PC-9 (cell line): Measurements from ENCODE around the gene TMEM82. TPM values are rescaled to one million over a fixed set of nuclear protein-coding genes. Genes with fewer than 3 reads are reported as not detected.

Experiments used
- BruUV-seq: library from RNA; stranded (reverse); fragments of 400-500 nt; replicated peaks from 2 replicates; lab custom pipeline; 2021; lab: Mats Ljungman, UMichigan
- CTCF ChIA-PET: fragments of 300-600 bp; sonication (Branson Sonifier 250); formaldehyde crosslinking; loops from one replicate; lab custom pipeline; 2022; ENCODE audit warnings: antibody characterized with exemption; lab: Charles Lee
- POLR2A ChIA-PET: fragments of 300-600 bp; sonication (Branson Sonifier 250); formaldehyde crosslinking; loops from one replicate; lab custom pipeline; 2022; ENCODE audit warnings: antibody characterized with exemption; ENCODE audit not compliant: unreplicated experiment; lab: Charles Lee
- DNase-seq, 2 experiments: peaks; one replicate each; pipeline versions ENCODE4 v3.0.0 to v3.0.0-alpha.2; 2015 to 2022; ENCODE audit warnings: mixed read lengths in 1 of 2
- H2AFZ ChIP-seq: fragments of 200-600 bp; sonication (generic); 2 replicates; pipeline ENCODE4 v1.8.1; 2017; ENCODE audit warnings: antibody characterized with exemption
- H3F3A ChIP-seq: fragments of 200-600 bp; sonication (generic); 2 replicates; pipeline ENCODE4 v1.8.1; 2017; ENCODE audit warnings: antibody characterized with exemption, mild to moderate bottlenecking, low read depth; ENCODE audit not compliant: insufficient read depth
- H3K27ac ChIP-seq: fragments of 200-600 bp; sonication (generic); 2 replicates; pipeline ENCODE4 v1.6.1; 2016; ENCODE audit warnings: mixed run types
- H3K27me3 ChIP-seq: fragments of 200-600 bp; sonication (generic); 2 replicates; pipeline ENCODE4 v1.6.1; 2016; ENCODE audit warnings: low read depth, mixed run types; ENCODE audit not compliant: insufficient read depth
- H3K36me3 ChIP-seq: fragments of 200-600 bp; sonication (generic); 2 replicates; pipeline ENCODE4 v1.6.1; 2016; ENCODE audit warnings: low read depth, mixed run types
- H3K4me1 ChIP-seq: fragments of 200-600 bp; sonication (generic); replicated peaks from 2 replicates; pipeline ENCODE4 v1.6.1; 2016; ENCODE audit warnings: mixed run types; ENCODE audit not compliant: insufficient read depth
- H3K4me2 ChIP-seq: fragments of 200-600 bp; sonication (generic); 2 replicates; pipeline ENCODE4 v1.6.1; 2017; ENCODE audit warnings: mixed run types
- H3K4me3 ChIP-seq: fragments of 200-600 bp; sonication (generic); 2 replicates; pipeline ENCODE4 v1.6.1; 2016; ENCODE audit warnings: mixed run types
- H3K79me2 ChIP-seq: fragments of 200-600 bp; sonication (generic); 2 replicates; pipeline ENCODE4 v1.6.1; 2017; ENCODE audit warnings: low read depth, mixed run types
- H3K9me2 ChIP-seq: fragments of 200-600 bp; sonication (generic); 2 replicates; pipeline ENCODE4 v1.8.1; 2017; ENCODE audit warnings: mild to moderate bottlenecking; ENCODE audit not compliant: insufficient read depth
- H3K9me3 ChIP-seq: fragments of 200-600 bp; sonication (generic); 2 replicates; pipeline ENCODE4 v1.8.1; 2016; ENCODE audit warnings: low read depth; ENCODE audit not compliant: insufficient read depth
- H4K20me1 ChIP-seq: fragments of 200-600 bp; sonication (generic); 2 replicates; pipeline ENCODE4 v1.8.1; 2017; ENCODE audit not compliant: insufficient read depth
- CTCF ChIP-seq: fragments of 200-600 bp; sonication (generic); conservative IDR thresholded peaks from 2 replicates; pipeline ENCODE4 v1.6.1; 2017; ENCODE audit warnings: mixed run types, antibody characterized with exemption, mild to moderate bottlenecking, moderate library complexity
- EZH2 ChIP-seq: fragments of 200-600 bp; sonication (generic); IDR thresholded peaks from 2 replicates; pipeline ENCODE4 v1.8.0; 2017; ENCODE audit warnings: antibody characterized with exemption, low read depth
- intact Hi-C: fragments of 100-400 bp; cut with micrococcal nuclease; formaldehyde crosslinking; loops from one replicate; pipeline ENCODE4 v1.10.0; 2022; ENCODE audit not compliant: unreplicated experiment
- total RNA-seq: library from RNA; stranded (reverse); gene quantifications from 2 replicates; pipeline ENCODE4 v1.2.3, GENCODE V29; 2021

The TMEM82 gene
- total RNA-seq, 1 experiment from 2014 or later: not detected

DNA sequence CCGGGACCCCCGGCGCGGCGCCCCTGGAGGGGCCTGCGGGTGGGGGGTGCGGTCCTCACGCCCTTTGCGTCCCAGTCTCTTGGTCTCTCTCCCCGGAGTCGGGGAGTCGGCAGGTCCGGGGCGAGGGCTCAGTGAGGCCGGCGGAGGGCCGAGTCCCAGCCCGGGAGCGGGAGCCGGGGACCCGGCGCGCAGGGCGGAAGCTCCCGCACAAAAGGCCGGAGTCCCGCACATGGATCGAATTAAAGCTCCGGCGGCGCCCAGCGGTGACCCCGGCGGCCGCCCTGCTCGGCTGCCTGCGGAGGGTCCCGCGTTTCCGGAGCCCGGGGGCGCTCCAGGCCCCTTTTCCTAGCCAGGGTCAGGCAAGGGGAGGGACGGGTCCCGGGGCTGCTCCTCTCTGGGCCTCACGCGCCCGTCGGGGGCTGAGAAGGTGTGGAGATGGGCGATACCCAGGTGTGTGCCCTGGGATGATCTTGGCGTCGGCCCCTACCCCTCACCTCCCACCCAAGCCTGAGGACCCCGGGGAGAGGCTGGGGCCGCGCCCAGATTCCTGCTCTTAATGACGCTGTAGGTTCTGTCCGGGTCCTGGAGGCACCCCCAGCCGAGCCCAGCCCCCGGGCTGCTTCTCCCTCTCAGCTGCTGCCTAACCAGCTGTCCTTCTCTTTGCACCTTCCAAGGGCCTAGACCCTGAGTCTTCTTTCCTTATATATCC, 16.8 kb downstream of the TMEM82 start:
- peaks cover 15% of the 10 kb centered on the region for H3K4me1 ChIP-seq
- BruUV-seq: no TSS peak
- H3K4me2 ChIP-seq: peak overlapping the region; percentile 79
- no peaks in the 10 kb centered on the region for H3K9me2 ChIP-seq
- H3K27me3 ChIP-seq: no peaks in the 10 kb centered on the region
- H3K36me3 ChIP-seq: no peaks in the 10 kb centered on the region
- peak overlapping the region; percentile 72 for H3K4me3 ChIP-seq
- H3K27ac ChIP-seq: peak overlapping the region; percentile 16; the same call in 1 of the 2 replicates
- peak overlapping the region; percentile 66 for H2AFZ ChIP-seq
- H3F3A ChIP-seq: peaks cover 11% of the 10 kb centered on the region; the same call in 1 of the 2 replicates
- TF ChIP-seq CTCF (no peak), EZH2 (no peak)
- H3K9me3 ChIP-seq: no peaks in the 10 kb centered on the region
- POLR2A ChIA-PET: no interaction called here
- no peak for DNase-seq
- intact Hi-C loops: no loop called here
- H4K20me1 ChIP-seq: no peaks in the 10 kb centered on the region
- CTCF ChIA-PET: no interaction called here
- peaks cover 13% of the 10 kb centered on the region for H3K79me2 ChIP-seq

DNA sequence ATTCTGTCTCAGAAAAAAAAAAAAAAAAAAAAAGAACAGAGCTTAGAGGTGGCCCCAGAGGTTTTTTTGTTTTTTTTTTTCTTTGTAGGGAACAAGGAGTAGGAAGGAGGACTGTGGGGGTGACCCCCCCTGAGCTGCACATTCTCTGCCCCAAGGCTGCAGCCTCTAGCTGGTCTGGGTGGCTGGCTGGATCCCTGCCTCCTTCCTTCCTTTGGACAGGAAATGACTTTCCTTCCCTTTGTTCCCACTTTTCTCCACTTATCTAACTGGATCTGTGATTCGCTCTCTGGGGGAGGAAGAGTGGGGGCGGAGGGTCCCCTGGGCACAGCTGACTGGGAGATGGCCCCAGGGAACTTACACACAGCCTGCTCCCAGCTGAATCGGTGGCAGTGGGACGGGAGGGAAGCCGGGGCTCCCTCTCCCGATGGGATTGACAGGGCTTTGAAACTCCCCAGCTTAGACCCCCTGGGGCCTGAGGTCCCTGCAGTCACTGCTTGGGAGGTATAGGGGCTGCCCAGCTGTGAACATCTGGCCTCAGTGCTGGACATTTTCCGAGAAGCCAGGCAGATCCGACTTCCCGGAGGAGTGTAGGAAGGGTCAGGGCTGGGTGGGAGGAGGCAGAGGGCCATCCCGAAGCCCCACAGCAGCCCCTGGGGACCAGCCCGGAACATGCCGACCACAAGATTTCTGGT, 18.4 kb downstream of the TMEM82 start:
- Histone ChIP-seq H4K20me1 (no peaks in the 10 kb centered on the region), H3K9me3 (no peaks in the 10 kb centered on the region), H3K79me2 (peaks cover 13% of the 10 kb centered on the region), H3K27me3 (no peaks in the 10 kb centered on the region), H3F3A (peaks cover 11% of the 10 kb centered on the region; the same call in 1 of the 2 replicates), H3K9me2 (no peaks in the 10 kb centered on the region), H3K4me3 (peak overlapping the region; percentile 72; the same call in 1 of the 2 replicates), H3K4me2 (peak overlapping the region; percentile 79), H3K36me3 (no peaks in the 10 kb centered on the region), H3K27ac (peak overlapping the region; percentile 34; the same call in 1 of the 2 replicates), H2AFZ (no peak overlapping the region), H3K4me1 (peaks cover 17% of the 10 kb centered on the region)
- BruUV-seq: TSS peak; percentile 19
- intact Hi-C loops: no loop called here
- ChIA-PET POLR2A (interaction anchor here (0.7 kb wide), 1 partner anchor 62 kb away, joined by 4 read pairs; no protein-coding TSS in a partner anchor), CTCF (interaction anchor here (0.6 to 0.7 kb wide), 3 partner anchors 18 to 251 kb away, joined by 3 to 5 read pairs (median 4); no protein-coding TSS in a partner anchor)
- peak in 1 of 2 experiments; percentile 41 for DNase-seq
- TF ChIP-seq EZH2 (no peak), CTCF (no peak)

DNA sequence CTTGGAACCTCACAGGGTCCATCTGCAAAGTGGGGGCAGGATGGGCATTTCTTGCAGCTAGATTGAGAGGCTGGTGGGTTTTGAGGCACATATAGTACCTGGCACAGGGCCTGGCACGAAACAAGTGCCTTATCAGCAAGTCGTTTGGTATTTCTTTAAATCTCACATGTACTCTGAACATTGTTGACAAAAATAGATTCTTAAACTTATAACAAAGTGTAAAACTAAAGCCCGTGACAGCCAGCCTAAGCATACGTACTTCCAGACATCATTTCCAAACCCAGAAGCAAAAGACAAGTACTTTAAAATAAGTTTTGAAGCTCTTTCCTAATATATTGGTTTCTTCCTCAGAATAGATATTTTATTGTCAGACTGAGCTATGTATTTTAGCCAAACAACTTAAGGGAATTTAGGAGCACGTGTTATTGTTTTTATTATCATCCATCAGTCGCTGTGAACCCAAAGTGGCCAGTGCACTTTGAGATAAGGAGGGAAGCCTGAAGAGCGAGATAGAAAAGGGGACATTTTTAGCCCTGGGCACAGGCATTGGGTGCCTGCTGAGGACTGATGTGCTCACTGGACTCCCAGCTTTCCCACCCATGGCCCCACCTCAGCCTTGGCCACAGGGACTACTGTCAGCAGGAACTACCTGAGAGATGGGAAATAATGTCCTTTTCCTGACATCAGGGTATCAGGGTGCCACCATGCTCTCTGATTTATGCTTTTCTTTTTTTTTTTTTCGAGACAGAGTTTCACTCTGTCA, 19.2 kb downstream of the TMEM82 start:
- intact Hi-C loops: no loop called here
- H3K27me3 ChIP-seq: no peaks in the 10 kb centered on the region
- no peaks in the 10 kb centered on the region for H3K36me3 ChIP-seq
- peaks cover 17% of the 10 kb centered on the region for H3K4me1 ChIP-seq
- POLR2A ChIA-PET: interaction anchor here (0.6 to 0.7 kb wide), 2 partner anchors 18 to 165 kb away, joined by 5 to 8 read pairs; no protein-coding TSS in a partner anchor
- peaks cover 11% of the 10 kb centered on the region; the same call in 1 of the 2 replicates for H3F3A ChIP-seq
- TF ChIP-seq CTCF (no peak), EZH2 (no peak)
- H3K4me2 ChIP-seq: no peak overlapping the region
- peaks cover 13% of the 10 kb centered on the region for H3K79me2 ChIP-seq
- no peak overlapping the region for H3K4me3 ChIP-seq
- no peak for DNase-seq
- H3K9me3 ChIP-seq: no peaks in the 10 kb centered on the region
- CTCF ChIA-PET: no interaction called here
- H2AFZ ChIP-seq: no peak overlapping the region
- H3K9me2 ChIP-seq: no peaks in the 10 kb centered on the region
- H3K27ac ChIP-seq: no peak overlapping the region
- no TSS peak for BruUV-seq
- no peaks in the 10 kb centered on the region for H4K20me1 ChIP-seq
